Measurements from ENCODE around the gene CNPY1. TPM values are rescaled to one million over a fixed set of nuclear protein-coding genes. Genes with fewer than 3 reads are reported as not detected.

The CNPY1 gene
- total RNA-seq, 4 donors from 2014 or later: not detected

GRCh38 chr7:155569681-155570080, 23.3 kb upstream of the CNPY1 start:
- Histone ChIP-seq H3K27ac (replicated peaks in 1 of 4) (no peak overlapping the region), H3K36me3 (no peaks in the 10 kb centered on the region), H3K4me3 (no peak overlapping the region), H3K9me3 (no peaks in the 10 kb centered on the region), H3K4me1 (no peaks in the 10 kb centered on the region), H3K27me3 (peaks cover 0 to 38% (median 0%) of the 10 kb centered on the region in 4 donors)
- TF ChIP-seq POLR2AphosphoS5 (IDR thresholded peaks at IDR 0.05) (no peak), POLR2A (IDR thresholded peaks at IDR 0.05; ENCODE audit: low read depth) (no peak), CTCF (IDR thresholded peaks at IDR 0.05) (no peak), EP300 (IDR thresholded peaks at IDR 0.05) (no peak)
- intact Hi-C loops (cut with DNase I): no loop called here
- WGBS: 78% methylated on average over 10 of the region's 11 CpGs
- no peak for DNase-seq (ENCODE audit: extremely low spot score)

- peaks cover 0 to 38% (median 0%) of the 10 kb centered on the region in 4 donors for H3K27me3 ChIP-seq
- H3K27ac ChIP-seq (replicated peaks in 1 of 4): no peak overlapping the region
- WGBS: 86% methylated on average over 10 of the region's 10 CpGs
- no peaks in the 10 kb centered on the region for H3K36me3 ChIP-seq
- DNase-seq (ENCODE audit: extremely low spot score): no peak
- H3K4me1 ChIP-seq: no peaks in the 10 kb centered on the region
- no peaks in the 10 kb centered on the region for H3K9me3 ChIP-seq
- TF ChIP-seq POLR2AphosphoS5 (IDR thresholded peaks at IDR 0.05): no peak
- no peak for TF ChIP-seq EP300 (IDR thresholded peaks at IDR 0.05)
- TF ChIP-seq CTCF (IDR thresholded peaks at IDR 0.05): no peak
- no peak for TF ChIP-seq POLR2A (IDR thresholded peaks at IDR 0.05; ENCODE audit: low read depth)
- intact Hi-C loops (cut with DNase I): no loop called here
- no peak overlapping the region for H3K4me3 ChIP-seq
These were observed 22.6 kb upstream of the CNPY1 start for GRCh38 chr7:155568842-155569494.

DNA sequence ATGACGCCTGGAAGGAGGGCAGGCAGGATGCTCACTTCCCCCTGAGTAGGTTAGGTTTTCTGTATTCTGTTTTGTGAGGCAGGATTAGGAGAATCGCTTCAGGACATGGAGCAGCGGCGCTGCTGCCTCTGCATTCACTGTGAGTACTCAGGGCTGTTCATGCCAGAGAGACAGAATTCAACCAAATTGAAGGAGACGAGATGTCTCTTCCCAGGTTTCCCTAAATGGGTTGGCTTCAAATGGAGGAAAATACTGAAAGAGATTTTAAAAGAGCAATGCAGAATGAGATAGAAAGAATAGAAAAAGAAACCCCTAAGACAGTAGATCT, 21.9 kb upstream of the CNPY1 start:
- Histone ChIP-seq H3K4me3 (no peak overlapping the region), H3K27me3 (peaks cover 0 to 38% (median 0%) of the 10 kb centered on the region in 4 donors), H3K27ac (replicated peaks in 1 of 4) (no peak overlapping the region), H3K9me3 (no peaks in the 10 kb centered on the region), H3K4me1 (no peaks in the 10 kb centered on the region), H3K36me3 (no peaks in the 10 kb centered on the region)
- intact Hi-C loops (cut with DNase I): no loop called here
- no peak for TF ChIP-seq CTCF (IDR thresholded peaks at IDR 0.05)
- TF ChIP-seq POLR2A (IDR thresholded peaks at IDR 0.05; ENCODE audit: low read depth): no peak
- TF ChIP-seq POLR2AphosphoS5 (IDR thresholded peaks at IDR 0.05): no peak
- no peak for TF ChIP-seq EP300 (IDR thresholded peaks at IDR 0.05)
- 66% methylated on average over 5 of the region's 5 CpGs for WGBS
- no peak for DNase-seq (ENCODE audit: extremely low spot score)

- Histone ChIP-seq H3K4me3 (no peak overlapping the region), H3K4me1 (no peaks in the 10 kb centered on the region), H3K27ac (replicated peaks in 1 of 4) (no peak overlapping the region), H3K9me3 (no peaks in the 10 kb centered on the region), H3K36me3 (no peaks in the 10 kb centered on the region), H3K27me3 (peaks cover 0 to 33% (median 0%) of the 10 kb centered on the region in 4 donors)
- TF ChIP-seq EP300 (IDR thresholded peaks at IDR 0.05) (no peak), POLR2A (IDR thresholded peaks at IDR 0.05; ENCODE audit: low read depth) (no peak), POLR2AphosphoS5 (IDR thresholded peaks at IDR 0.05) (no peak), CTCF (IDR thresholded peaks at IDR 0.05) (no peak)
- WGBS: 78% methylated on average over 18 of the region's 18 CpGs
- no peak for DNase-seq (ENCODE audit: extremely low spot score)
- intact Hi-C loops (cut with DNase I): no loop called here
These were observed 21.4 kb upstream of the CNPY1 start for GRCh38 chr7:155567646-155568332.
